ENCODE measurements around the gene GABRD. TPM values are rescaled to one million over a fixed set of nuclear protein-coding genes. Genes with fewer than 3 reads are reported as not detected.

Gene GABRD
- total and polyA plus RNA-seq, 2 experiments from 2014 or later, result 2.1 to 5.1 TPM

GRCh38 chr1:2023187-2023586 is 4.0 kb downstream of the GABRD start (continued):
- TF ChIP-seq ZNF462 (CRISPR knock-in tag; IDR thresholded peaks at IDR 0.05), result no peak
- no peak for TF ChIP-seq STAT1 (IDR thresholded peaks at IDR 0.05; ENCODE audit: unreplicated experiment)
- TF ChIP-seq ZNF114 (CRISPR knock-in tag; IDR thresholded peaks at IDR 0.05), result no peak
- no peak for TF ChIP-seq POLR2AphosphoS5 (IDR thresholded peaks at IDR 0.05; ENCODE audit: low read depth)
- TF ChIP-seq CREB1 (CRISPR knock-in tag; IDR thresholded peaks at IDR 0.05; ENCODE audit: low read depth), result no peak
- TF ChIP-seq CTCF (conservative IDR thresholded peaks at IDR 0.05; ENCODE audit: low read depth in 2 of 2), result no peak

GRCh38 chr1:2024451-2024850 is 5.3 kb downstream of the GABRD start:
- H3F3A ChIP-seq (replicated peaks; ENCODE audit: low read depth), result no peaks in the 10 kb centered on the region
- Mint-ChIP-seq H3K4me1 (no peaks in the 10 kb centered on the region), H3K4me3 (no peak overlapping the region), H3K27me3 (ENCODE audit: insufficient read depth, low read depth, poor library complexity) (peaks cover 25% of the 10 kb centered on the region), H3K27ac (no peak overlapping the region), H3K36me3 (ENCODE audit: low read depth) (no peaks in the 10 kb centered on the region), H3K9me3 (no peaks in the 10 kb centered on the region)
- H3K9me2 ChIP-seq (ENCODE audit: insufficient read depth), result no peaks in the 10 kb centered on the region
- DNase-seq (ENCODE audit: low spot score) (no peak), ATAC-seq (no peak)
- H3K4me2 ChIP-seq, result no peak overlapping the region
- H3K36me3 ChIP-seq (ENCODE audit: insufficient read depth), result no peaks in the 10 kb centered on the region
- TF ChIP-seq ZNF331 (CRISPR knock-in tag; IDR thresholded peaks at IDR 0.05; ENCODE audit: low read depth) (no peak), JUNB (IDR thresholded peaks at IDR 0.05; ENCODE audit: unreplicated experiment) (no peak)
- H3K4me3 ChIP-seq, result no peak overlapping the region
- H2AFZ ChIP-seq, result no peak overlapping the region
- no peaks in the 10 kb centered on the region for H4K20me1 ChIP-seq (replicated peaks; ENCODE audit: insufficient read depth)
- H3K4me1 ChIP-seq (ENCODE audit: insufficient read depth), result no peaks in the 10 kb centered on the region
- peaks cover 14% of the 10 kb centered on the region for H3K27me3 ChIP-seq (ENCODE audit: insufficient read depth)
- no peaks in the 10 kb centered on the region for H3K79me2 ChIP-seq (replicated peaks; ENCODE audit: insufficient read depth)
- H3K27ac ChIP-seq (ENCODE audit: low read depth), result no peak overlapping the region
